ENCODE measurements around the gene NTNG2.

Gene NTNG2

DNA sequence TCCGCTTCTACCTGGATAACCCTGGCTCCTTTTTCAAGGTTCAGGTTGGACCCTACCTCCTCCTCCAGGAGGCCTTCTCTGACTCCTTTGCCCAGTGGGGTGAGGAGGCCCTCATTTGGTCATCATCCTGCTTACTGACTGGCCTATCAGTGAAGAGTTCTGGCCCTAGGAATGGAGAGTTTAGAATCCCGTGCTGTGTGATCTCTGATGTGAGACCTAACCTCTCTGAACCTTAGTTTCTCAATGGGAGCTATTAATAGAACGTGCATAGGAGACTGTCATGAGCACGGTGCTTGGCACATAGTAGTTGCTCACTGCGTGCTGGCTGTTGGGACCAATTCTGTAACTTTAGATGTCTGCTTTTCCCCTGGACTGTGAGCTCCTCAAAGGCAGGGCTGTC is 10.3 kb downstream of the NTNG2 start:
- Histone ChIP-seq H3K4me1 (ENCODE audit: control insufficient read depth in 1 of 2, insufficient read depth in 1 of 2, low read depth in 1 of 2, low read length in 1 of 2) (peaks cover 10 to 14% of the 10 kb centered on the region in 2 experiments), H3K36me3 (peaks cover 83% of the 10 kb centered on the region), H3K9me3 (no peaks in the 10 kb centered on the region), H3K27ac (no peak overlapping the region), H3K27me3 (no peaks in the 10 kb centered on the region), H3K4me3 (ENCODE audit: low read depth in 1 of 2, low read length in 1 of 2) (no peak overlapping the region)
- no peak for TF ChIP-seq CTCF (IDR thresholded peaks at IDR 0.05)

DNA sequence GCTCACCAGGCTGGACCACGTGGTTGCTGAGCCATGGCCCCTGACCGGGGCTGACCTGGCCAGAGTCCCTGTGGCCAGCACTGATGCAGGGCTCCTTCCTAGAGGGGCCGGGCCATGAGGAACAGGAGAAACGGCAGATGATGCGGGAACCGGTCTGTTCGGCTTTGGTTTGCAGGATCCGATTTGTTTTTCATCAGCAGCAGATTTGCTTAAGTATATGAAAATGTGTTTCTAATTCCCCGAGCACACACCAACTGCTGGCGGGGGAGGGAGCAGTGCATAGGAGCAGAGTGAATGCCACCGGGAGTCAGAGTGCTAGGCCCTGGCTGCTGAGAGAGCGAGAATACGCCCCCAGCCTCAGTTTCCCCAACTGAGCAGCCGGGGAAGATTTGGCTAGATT is 13.6 kb downstream of the NTNG2 start:
- H3K27ac ChIP-seq = no peak overlapping the region
- H3K4me3 ChIP-seq (ENCODE audit: low read depth in 1 of 2, low read length in 1 of 2) = no peak overlapping the region
- no peaks in the 10 kb centered on the region for H3K9me3 ChIP-seq
- H3K36me3 ChIP-seq = peaks cover 80% of the 10 kb centered on the region
- TF ChIP-seq CTCF (IDR thresholded peaks at IDR 0.05) = no peak
- H3K4me1 ChIP-seq (ENCODE audit: control insufficient read depth in 1 of 2, insufficient read depth in 1 of 2, low read depth in 1 of 2, low read length in 1 of 2) = no peaks in the 10 kb centered on the region
- no peaks in the 10 kb centered on the region for H3K27me3 ChIP-seq

GRCh38 chr9:132176338-132176737 is 14.5 kb downstream of the NTNG2 start:
- no peaks in the 10 kb centered on the region for H3K4me1 ChIP-seq (ENCODE audit: control insufficient read depth in 1 of 2, insufficient read depth in 1 of 2, low read depth in 1 of 2, low read length in 1 of 2)
- no peak for TF ChIP-seq CTCF (IDR thresholded peaks at IDR 0.05)
- no peak overlapping the region for H3K4me3 ChIP-seq (ENCODE audit: low read depth in 1 of 2, low read length in 1 of 2)
- H3K36me3 ChIP-seq = peaks cover 76% of the 10 kb centered on the region
- no peaks in the 10 kb centered on the region for H3K9me3 ChIP-seq
- no peak overlapping the region for H3K27ac ChIP-seq
- H3K27me3 ChIP-seq = no peaks in the 10 kb centered on the region

GRCh38 chr9:132181796-132182313 is 20.0 kb downstream of the NTNG2 start:
- H3K27me3 ChIP-seq = no peaks in the 10 kb centered on the region
- no peak overlapping the region for H3K27ac ChIP-seq
- H3K9me3 ChIP-seq = no peaks in the 10 kb centered on the region
- no peak for TF ChIP-seq CTCF (IDR thresholded peaks at IDR 0.05)
- H3K4me3 ChIP-seq (ENCODE audit: low read depth in 1 of 2, low read length in 1 of 2) = no peak overlapping the region
- peaks cover 4 to 6% of the 10 kb centered on the region in 2 experiments for H3K4me1 ChIP-seq (ENCODE audit: control insufficient read depth in 1 of 2, insufficient read depth in 1 of 2, low read depth in 1 of 2, low read length in 1 of 2)
- H3K36me3 ChIP-seq = peaks cover 65% of the 10 kb centered on the region

DNA sequence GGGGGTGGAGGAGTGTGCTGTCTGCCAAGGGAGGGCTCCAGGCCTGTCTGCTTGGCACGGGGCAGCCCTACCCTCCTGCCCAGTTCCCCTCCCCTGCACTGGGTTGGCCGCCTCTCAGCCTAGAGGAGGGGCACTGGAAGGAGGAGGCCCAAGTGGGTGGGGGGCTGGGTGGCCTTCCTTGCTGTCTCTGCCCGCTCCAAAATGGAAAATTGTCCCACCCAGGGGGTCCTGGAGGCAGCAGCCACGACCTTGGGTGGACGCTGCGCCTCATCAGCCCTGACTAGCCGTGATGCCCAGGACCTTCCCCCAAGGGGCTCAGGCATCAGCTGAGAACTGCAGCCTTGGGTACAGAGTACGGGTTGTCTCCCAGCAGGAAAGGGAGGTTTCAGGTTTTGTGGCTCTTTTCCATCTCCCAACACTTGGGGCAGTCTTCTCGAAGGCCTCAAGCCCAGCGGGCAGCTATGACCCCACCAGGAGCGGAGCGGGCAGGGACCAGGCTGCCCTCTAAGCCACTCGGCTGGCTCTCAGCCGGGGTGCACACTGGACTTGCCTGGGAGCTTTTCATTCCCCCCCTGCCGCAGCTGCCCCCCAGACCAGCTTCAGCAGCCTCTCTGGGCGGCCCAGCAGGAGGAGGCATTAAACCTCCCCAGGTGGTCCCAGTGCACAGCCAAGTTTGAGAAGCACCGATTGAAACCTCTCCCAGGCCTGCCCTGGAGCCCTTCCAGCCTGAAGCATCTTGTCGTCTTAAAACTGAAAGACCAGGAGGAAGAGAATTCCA is 20.6 kb downstream of the NTNG2 start:
- TF ChIP-seq CTCF (IDR thresholded peaks at IDR 0.05) = no peak
- Histone ChIP-seq H3K4me3 (ENCODE audit: low read depth in 1 of 2, low read length in 1 of 2) (no peak overlapping the region), H3K9me3 (no peaks in the 10 kb centered on the region), H3K4me1 (ENCODE audit: control insufficient read depth in 1 of 2, insufficient read depth in 1 of 2, low read depth in 1 of 2, low read length in 1 of 2) (peaks cover 4 to 6% of the 10 kb centered on the region in 2 experiments), H3K27ac (no peak overlapping the region), H3K36me3 (peaks cover 70% of the 10 kb centered on the region), H3K27me3 (no peaks in the 10 kb centered on the region)
